ENCODE results near the gene CCDC83.

DNA sequence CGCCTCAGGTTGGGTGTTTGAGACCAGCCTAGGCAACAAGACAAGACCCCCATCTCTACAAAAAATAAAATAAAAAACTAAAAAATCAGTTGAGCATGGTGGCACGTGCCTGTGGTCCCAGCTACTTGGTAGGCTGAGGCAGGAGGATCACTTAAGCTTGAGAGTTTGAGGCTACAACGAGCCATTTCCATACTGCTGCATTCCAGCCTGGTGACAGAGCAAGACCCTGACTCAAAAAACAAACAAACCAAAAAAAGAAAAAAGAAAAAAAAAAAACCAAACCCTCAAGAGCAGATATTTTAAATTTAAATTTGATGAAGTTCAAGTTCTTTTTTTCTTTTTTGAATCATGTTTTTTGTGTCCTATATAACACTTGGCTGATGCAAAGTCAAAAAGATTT lies 7.2 kb upstream of the CCDC83 start:
- TF ChIP-seq, protein P1, sequence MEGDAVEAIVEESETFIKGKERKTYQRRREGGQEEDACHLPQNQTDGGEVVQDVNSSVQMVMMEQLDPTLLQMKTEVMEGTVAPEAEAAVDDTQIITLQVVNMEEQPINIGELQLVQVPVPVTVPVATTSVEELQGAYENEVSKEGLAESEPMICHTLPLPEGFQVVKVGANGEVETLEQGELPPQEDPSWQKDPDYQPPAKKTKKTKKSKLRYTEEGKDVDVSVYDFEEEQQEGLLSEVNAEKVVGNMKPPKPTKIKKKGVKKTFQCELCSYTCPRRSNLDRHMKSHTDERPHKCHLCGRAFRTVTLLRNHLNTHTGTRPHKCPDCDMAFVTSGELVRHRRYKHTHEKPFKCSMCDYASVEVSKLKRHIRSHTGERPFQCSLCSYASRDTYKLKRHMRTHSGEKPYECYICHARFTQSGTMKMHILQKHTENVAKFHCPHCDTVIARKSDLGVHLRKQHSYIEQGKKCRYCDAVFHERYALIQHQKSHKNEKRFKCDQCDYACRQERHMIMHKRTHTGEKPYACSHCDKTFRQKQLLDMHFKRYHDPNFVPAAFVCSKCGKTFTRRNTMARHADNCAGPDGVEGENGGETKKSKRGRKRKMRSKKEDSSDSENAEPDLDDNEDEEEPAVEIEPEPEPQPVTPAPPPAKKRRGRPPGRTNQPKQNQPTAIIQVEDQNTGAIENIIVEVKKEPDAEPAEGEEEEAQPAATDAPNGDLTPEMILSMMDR (IDR thresholded peaks at IDR 0.05) = no peak
- TF ChIP-seq POLR2A (IDR thresholded peaks at IDR 0.05) (no peak), EP300 (IDR thresholded peaks at IDR 0.05) (no peak), POLR2AphosphoS5 (IDR thresholded peaks at IDR 0.05) (no peak)
